NCI-H1417 (cell line): Measurements from ENCODE around the gene TTI1.
"Not testable (repeated sequence)": the region's sequence is repeated elsewhere in the genome, so short reads cannot be mapped to it uniquely, and the experiment has no call there.

Experiments
- DNase-seq, 3 experiments: peaks; one replicate each; lab custom pipeline; 2025; lab: John Stamatoyannopoulos, UW

Gene TTI1

GRCh38 chr20:37963483-37963882, 69.8 kb downstream of the TTI1 start:
- not testable (repeated sequence) for DNase-seq

DNA sequence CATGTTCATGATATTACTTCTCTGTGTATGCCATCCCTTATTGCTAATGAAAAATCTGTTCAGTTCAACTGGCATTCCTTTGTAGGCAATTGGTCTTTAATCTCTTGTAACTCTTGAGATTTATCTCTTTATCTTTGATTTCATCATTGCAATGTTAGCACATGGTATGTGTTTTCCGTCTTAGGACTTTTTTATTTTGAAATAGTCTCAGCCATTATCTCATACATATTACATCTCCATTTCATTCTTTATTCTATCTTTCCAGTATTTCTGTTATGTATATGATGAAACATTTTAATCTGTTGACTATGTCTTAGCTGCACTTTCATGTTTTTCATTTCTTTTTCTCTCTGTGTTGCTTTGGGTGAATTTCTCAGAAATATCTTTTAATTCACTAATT, 72.2 kb downstream of the TTI1 start:
- no peak for DNase-seq

GRCh38 chr20:37958856-37959520, 74.3 kb downstream of the TTI1 start:
- no peak for DNase-seq

DNA sequence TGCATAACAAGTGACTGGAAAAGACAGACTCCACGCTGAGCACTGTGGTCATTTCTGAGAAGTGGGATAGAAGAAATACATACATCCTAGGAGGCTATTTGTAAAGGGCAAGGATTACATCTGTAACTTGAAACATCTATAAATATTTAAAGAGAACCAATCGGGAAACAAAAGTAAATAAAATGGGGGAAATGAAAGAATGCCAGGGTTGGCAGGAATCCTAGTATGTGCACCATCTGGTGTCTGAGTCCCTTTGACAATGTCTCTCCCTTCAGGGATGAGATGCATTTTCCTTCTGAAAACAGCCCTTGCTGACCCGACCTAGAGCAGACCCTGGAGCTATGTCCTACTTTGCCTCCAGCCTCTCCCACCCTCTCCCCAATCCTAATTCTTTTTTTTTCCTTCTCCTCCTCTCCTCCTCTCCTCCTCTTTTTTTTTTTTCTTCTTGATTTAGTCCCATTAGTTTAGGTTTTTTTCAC, 77.1 kb downstream of the TTI1 start:
- peak in 1 of 3 experiments; percentile 54 for DNase-seq

GRCh38 chr20:37955511-37955910, 77.7 kb downstream of the TTI1 start:
- DNase-seq, result no peak

DNA sequence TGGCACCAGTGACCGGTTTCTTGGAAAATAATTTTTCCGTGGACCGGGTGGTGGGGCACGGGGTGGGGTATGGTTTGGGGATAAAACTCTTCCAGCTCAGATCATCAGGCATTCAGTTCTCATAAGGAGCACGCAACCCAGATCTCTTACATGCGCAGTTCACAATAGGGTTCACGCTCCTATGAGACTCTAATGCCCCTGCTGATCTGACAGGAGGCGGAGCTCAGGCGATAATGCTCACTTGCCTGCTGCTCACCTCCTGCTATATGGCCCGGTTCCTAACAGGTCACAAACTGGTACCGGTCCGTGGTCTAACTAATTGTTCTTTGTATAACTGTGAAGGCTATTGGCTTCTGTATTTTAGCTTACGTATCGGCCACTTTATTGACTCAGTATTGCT, 78.6 kb downstream of the TTI1 start:
- DNase-seq, result no peak

DNA sequence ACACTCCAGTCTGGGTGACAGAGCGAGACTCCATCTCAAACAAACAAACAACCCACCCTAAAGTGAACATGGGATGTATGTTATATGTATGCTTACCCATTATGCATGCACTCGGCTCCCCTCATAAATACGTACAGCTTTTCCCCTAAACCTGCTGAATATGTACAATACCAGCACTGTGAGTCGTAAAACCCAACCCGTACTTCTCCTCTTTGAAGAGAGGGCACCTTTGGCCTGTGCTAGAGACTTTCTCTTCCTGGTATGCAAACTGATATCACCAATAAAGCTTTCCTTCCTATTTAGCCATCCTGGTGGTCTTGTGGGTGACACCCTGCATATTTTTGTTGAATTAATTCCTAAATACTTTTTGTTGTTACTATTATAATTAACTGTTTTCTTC, 79.1 kb downstream of the TTI1 start:
- no peak for DNase-seq

GRCh38 chr20:37948956-37949355, 84.3 kb downstream of the TTI1 start:
- DNase-seq, result no peak

- DNase-seq, result no peak
Observed at GRCh38 chr20:37947943-37948342, 85.3 kb downstream of the TTI1 start.

- no peak for DNase-seq
Observed at GRCh38 chr20:37946946-37947345, 86.3 kb downstream of the TTI1 start.

GRCh38 chr20:37945091-37945547, 88.1 kb downstream of the TTI1 start:
- peak in 2 of 3 experiments; percentile 86 to 92 for DNase-seq

DNA sequence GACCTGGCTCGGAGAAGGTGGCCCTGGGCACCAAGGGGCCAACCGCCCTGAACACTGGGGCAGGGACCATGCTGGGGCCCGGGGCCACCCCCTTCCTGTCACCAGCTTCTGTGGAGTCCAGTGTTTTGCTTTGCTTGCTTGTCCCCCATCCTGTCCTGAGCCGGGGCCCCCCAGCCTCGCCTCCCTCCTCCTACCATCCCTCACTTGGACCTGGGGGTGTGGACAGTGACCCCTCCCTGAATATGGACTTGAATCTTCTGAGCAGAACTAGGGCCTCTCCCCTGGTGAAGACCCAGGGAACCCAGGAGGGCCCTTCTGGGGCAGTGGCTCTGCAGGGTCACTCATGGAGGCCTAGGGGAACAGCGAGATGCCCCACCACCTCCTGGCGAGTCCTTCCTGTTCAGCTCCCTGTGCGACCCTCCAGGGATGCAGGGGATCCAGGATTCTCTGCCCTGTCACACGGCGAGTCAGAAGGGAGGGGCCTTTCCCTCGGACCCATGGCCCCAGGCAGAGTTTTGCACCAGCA, 88.7 kb downstream of the TTI1 start:
- no peak for DNase-seq

- DNase-seq, result no peak
Observed at GRCh38 chr20:37943501-37944455, 89.5 kb downstream of the TTI1 start.

DNA sequence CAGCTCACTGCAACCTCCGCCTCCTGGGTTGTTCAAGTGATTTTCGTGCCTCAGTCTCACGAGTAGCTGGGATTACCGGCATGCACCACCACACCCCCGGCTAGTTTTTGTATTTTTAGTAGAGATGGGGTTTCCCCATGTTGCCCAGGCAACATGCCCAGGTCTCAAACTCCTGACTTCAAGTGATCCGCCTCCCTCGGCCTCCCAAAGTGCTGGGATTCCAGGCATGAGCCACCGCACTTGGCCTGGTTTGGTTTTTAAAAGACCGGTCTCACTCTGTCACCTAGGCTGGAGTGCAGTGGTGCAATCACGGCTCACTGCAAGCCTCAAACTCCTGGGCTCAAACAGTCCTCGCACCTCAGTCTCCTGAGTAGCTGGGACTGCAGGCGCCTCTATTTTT, 90.2 kb downstream of the TTI1 start:
- no peak for DNase-seq

DNA sequence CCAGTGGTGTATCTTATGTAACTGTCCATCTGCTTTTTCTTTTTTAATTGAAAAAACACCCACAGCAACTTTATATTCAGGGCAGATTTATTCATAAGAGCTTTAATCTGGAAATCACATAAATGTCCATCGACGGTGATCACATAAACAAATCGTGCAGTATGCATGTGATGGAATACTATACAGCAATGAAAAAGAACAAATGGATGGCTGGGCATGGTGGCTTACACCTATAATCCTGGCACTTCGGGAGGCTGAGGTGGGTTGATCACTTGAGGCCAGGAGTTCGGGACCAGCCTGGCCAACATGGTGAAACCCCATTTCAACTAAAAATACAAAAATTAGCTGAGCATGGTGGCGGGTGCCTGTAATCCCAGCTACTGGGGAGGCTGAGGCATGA, 91.3 kb downstream of the TTI1 start:
- no peak for DNase-seq

GRCh38 chr20:37941332-37941731, 91.9 kb downstream of the TTI1 start:
- no peak for DNase-seq

- no peak for DNase-seq
Observed at GRCh38 chr20:37940858-37941257, 92.4 kb downstream of the TTI1 start.

- DNase-seq, result no peak
Observed at GRCh38 chr20:37939701-37940560, 93.3 kb downstream of the TTI1 start.

DNA sequence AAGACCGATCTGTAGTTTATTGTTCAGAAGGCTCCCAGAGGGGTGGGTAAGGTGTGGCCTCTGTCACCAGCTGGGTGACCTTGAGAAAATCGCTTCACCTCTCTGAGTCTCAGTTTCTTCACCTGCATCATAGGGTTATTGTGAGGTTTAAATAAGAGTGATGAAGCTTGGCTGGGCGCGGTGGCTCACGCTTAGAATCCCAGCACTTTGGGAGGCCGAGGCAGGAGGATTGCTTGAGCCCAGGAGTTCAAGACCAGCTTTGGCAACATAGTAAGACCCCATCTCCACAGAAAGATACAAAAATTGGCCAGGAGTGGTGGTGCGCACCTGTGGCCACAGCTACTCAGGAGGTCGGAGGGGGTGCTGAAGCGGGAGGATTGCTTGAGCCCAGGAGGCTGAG, 94.3 kb downstream of the TTI1 start:
- no peak for DNase-seq

DNA sequence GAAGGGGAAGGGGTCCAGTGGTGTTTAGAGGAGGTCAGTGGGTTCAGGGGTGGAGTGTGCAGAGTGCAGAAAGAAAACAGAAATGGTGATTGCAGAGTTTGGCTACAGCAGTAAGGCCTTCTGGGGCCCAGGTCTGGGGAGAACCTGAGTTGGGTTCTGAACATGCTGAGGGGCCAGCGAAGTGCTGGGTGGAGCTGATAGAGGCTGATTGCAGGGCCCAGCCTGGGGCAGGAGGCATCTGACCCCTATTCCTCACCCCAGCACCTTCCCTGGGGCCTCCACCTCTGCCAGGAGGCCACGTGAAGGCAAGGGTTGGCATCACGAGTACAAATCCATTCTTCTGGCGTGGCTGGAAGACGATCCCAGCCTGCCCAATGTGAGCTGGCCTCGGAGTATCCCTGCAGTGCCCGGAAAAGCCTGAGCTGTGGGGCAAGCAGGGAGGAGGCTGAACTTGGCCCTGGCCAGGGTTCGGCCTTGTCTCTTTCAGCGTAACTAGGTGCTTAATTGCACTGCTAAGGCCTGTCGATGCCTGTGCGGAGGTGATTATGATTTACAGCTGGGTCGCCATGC, 95.0 kb downstream of the TTI1 start:
- DNase-seq, result no peak

- DNase-seq, result no peak
Observed at GRCh38 chr20:37937686-37938085, 95.6 kb downstream of the TTI1 start.
